GM21723 (cell line): ENCODE data around the gene CDYL.

ENCODE experiments used
- ATAC-seq: cut with Tn5 transposase; IDR thresholded peaks from one replicate; pipeline ENCODE4 v1.9.1; 2021; ENCODE audit warnings: mild to moderate bottlenecking, moderate library complexity; ENCODE audit not compliant: unreplicated experiment

Gene CDYL

DNA sequence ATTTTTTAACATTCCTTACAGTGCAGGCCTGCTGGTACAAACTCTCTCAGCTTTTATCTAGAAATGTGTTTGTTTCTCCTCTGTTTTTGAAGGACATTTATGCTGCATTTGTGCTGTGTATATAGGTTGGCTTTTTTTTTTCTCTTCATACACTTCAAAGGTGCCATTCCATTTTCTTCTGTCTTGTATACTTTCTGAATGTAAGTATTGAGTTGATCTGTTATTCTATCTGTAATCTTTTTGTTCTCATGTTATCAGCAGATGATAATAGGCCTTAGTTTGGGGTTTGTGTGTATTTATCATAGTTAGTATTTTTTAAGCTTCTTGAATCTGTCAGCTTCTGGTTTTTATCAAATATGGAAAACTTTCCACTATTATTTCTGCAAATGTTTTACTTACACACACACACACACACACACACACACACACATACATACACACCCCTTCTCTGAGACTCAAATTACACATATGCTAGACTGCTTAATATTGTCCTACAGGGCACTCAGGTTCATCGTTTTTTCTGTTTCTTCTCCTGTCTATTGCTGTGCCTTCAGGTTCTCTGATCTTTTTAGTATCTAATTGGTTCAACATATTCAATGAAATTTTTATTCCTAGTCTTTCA is 153.0 kb downstream of the CDYL start:
- no peak for ATAC-seq

DNA sequence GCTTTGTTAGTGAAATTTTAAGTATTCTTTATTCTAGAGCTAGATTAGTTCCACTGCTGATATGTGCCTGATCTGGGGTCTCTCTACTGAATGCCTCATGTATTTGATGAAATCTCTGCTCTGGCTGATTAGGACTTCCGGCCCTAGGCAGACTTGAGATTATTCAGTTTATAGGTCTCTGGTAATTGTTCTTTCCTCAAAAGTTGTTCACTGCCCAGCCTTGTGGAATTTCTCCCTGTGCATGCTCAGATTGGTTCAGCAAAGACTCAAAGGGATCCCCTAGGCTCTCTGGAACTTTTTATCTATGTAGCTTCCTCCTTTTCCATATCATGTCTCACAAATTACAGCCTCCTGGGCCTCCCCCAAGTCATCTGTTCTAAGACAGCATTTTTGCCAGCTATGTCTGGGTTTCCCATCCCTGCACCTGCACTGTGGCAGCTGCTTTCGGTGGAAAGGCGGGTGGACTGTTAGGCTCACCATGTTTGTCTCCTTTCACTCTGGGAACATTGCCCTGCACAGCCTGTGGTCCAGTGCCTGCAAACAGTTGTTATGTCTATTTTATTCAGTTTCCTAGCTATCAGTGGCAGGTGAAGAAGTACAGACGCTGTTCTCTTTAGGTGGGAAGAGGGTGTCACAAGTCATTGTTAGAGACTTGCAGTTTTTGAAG is 154.0 kb downstream of the CDYL start:
- no peak for ATAC-seq

DNA sequence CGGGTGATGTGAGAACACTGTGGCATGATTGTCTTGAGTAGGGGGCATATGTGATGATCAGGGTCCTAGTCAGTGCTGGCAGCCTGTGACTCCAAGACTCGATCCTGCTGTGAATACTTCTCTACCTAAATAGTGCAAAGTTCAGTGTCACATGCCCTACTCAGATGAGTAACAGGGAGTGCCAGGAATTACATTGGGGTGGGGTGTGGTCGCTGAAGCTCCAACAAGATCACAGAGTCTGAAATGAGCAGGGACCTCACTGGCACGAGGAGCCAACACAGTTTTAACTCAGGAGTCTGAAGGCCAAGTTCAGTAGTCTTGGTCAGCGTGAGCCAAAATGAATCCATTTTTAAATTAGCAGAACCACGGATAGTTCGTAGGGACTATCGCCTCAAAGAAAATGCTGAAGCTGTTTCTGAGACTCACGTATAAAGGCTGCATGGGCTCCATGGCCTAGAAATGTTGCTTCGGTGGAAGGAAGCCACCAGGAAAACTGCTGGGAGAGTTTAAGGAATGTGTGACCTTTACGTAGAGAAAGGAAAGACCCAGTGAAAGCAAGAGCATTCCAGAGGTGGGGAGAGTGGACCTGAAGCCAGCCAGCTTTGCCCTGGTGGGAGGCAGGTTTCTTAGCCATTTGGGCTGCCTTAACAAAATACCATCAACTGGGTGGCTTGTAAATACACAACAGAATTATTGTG is 155.5 kb downstream of the CDYL start:
- ATAC-seq, result no peak

DNA sequence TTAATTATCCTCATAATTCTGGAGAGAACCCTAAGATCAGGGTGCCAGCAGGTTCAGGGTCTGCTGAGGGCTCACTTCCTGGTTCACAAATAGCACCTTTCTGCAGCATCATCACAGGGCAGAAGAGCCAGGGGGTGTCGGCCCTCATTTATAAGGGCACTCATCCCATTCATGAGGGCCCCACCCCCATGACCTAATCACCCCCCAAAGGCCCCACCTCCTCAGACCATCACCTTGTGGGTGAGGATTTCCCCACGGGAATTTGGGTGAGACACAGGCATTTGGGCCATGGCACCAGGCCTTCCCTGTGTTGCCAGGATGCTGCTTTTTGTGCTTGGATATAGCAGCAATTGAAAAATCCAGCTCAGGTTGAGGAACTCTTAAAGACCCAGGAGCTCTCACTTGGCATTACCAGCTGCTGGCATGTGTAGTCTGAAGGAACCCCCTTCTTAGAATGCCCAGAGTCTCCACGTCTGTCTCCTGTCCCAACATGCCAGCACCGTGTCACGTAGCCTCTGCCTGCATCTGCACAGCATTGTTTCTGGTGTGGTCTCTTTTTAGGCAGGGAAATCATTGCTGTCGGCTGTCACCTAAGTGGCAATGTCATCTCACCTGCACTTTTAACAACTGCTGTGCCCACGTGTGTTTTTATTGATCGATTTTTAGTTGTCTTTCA is 156.2 kb downstream of the CDYL start:
- ATAC-seq, result no peak

DNA sequence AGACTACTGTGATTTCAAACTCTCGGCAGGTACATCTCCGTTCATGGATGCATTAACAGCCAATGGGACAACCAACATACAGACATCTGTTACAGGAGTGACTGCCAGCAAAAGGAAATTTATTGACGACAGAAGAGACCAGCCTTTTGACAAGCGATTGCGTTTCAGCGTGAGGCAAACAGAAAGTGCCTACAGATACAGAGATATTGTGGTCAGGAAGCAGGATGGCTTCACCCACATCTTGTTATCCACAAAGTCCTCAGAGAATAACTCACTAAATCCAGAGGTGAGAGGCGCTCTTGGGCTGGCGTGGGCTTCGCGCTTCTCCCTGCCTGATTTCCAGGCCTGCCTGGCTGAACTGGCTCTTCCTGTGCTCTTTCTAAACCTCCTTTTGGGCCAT is 159.3 kb downstream of the CDYL start:
- no peak for ATAC-seq

DNA sequence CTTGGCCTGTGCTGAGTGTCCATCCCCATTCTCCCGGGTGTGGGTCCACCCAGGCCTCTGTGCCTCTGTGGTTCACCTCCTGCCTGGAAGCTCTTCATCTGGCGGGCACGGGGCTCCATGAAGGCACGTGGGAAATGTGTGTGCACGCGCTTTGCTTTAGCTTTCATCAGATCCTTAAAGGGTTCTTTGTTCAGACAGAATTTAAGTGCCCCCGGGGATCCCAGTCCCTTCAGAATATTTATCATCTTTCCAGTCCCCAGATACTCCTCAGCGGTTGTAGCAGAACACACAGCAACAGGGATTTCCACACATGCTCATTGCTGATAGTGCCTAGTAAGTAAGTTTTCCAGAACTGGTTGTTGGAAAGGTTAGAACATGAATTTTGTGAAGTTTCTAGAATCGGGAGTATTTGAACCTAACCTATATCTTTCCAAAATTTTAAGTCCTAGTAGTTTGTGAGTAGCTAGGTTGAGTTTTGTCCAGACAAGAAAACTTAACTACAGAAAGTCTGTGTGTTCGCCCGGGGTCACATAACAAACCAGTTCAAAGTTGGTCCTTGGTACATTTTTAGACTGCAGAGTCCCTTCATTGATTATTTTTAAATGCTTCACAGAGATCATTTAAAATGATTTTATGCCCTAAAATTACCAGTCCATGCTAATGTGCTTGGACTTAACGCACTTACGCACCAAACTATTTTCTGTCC is 159.9 kb downstream of the CDYL start:
- ATAC-seq, result no peak

DNA sequence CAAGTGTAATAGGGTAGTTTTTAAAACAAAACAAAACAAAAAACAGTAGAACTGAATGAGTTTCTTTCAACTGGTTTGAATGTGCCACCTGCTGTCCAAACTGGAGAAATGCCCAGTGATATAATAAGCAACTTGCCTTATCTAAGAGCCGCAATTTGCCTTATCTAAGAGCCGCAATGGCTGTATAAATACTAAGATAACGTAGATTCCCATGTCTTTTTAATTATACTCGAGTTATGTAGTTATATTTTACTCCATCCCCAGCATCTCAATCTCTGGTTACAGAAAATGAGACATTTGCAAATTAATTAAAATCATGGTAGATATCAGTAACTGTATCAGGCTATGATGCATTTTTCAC is 160.5 kb downstream of the CDYL start:
- ATAC-seq, result no peak

DNA sequence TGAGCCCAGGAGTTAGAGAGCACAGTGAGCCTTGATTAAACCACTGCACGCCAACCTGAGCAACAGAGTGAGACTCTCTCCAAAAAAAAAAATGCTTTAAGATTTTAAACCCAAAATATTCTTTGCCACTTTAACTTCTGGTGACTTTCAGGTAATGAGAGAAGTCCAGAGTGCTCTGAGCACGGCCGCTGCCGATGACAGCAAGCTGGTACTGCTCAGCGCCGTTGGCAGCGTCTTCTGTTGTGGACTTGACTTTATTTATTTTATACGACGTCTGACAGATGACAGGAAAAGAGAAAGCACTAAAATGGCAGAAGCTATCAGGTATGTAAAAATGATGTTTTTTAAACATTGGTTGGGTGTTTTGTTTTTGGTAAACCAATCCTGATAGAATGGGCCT is 161.2 kb downstream of the CDYL start:
- ATAC-seq, result no peak

DNA sequence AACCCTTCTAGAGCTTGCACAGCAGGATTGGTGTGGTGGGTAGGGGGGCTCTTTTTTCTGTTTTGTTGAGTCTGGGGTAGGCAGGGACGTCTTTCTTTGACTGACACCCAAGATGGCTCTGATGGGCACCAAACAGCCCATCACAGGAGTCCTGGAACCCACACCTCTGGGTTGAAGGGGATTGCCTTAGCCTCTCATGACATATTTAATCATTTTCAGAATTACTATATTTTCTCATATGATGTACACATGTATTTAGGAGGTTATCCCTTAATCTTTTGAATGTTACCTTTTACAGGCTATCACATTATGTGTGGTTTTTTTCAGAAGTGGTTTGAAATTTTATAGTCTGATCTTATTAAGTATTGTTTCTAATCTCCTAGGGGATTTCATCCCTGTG is 163.0 kb downstream of the CDYL start:
- no peak for ATAC-seq

DNA sequence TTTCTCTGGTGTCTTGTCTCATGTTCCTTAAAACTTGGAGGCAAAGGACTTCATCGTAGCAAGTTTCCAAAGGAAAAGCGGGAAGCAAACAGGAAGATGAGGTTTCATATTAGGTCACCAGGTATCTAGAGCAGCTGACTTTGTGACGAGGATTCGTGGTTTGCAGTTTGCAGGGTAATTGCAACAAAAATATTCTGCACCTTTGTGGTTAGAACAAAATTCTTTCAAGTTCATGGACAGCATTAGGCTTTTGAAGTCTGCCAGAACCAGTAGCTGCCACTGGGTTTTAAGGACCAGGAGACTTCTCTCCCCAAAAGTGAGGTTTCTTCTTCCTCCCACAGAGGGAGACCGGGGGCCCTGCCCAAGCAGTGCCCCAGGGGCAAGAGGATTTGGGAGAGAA is 164.2 kb downstream of the CDYL start:
- no peak for ATAC-seq

DNA sequence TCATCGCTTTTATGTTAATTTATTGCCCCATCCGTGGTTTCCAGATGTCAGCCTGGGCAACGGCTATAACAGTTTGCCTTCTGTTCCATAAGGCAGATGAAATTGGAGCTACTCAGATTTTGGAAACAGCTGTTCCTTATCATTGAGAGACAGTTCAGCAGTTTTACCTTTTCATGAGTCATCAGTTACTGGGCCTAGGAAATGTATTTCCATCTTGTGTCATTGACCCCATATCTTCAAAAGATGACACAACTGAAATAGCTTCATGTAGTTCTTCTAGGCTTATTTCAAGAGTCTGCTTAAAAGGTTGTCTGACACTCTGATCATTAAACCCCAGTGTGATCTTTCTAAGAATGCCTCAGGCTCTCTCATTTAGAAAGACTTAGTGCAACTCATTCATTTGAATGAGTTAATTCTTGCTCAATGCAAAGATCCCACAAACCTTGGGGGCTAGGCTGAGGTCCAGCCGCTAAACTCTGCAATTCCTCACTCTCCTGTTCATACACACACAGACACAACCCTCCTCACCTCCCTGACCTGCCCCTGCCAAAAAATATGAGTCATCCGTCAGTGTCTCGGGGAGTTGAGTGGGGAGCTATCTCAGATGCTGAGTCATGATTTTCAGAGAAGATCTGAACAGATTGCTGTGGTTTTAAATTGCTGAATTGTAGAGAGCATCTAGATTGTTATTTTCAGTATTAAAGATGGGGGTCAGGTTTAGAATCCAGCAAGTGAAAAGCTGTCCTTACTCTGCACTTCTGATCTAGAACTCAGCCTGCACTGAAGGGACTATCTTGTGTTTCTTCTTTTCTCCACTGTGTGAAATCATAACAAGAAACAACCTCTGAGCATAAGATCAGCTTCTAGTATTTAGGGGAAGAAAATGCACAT is 165.8 kb downstream of the CDYL start:
- peak; percentile 73 for ATAC-seq

DNA sequence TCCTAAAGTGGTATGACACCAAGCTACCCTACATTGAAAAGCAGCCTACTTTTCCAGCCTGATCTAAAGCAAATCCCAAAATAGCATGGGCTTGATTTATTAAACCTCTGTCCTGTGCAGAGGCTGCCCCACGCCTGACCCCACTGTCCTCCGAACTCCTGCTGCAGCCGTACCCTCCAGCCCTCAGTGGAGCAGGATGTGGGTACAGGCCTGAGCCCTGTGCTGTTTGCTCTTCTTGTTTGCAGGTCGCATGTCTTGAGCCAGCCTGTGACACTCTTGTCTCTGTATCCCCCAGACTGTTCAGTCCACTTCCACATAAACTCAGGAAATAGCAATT is 166.4 kb downstream of the CDYL start:
- ATAC-seq, result no peak

DNA sequence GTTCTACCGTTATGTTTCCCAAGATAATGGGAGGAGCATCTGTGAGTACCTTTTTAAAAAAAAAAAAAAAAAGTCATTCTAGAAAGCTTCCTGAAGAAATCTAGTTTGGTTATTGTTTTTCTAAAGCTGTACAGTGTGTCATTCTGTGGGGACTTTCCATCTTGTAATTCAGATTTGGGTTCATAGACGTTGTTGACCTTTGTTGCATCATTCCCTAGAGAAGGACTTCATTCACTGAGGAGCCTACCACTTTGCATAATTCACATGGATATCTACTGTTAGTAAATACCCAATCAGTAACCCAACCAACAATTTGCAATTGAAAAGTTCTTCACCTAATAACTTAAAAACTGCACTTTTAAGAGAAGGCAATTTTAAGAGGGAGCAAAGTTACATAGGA is 167.5 kb downstream of the CDYL start:
- no peak for ATAC-seq

DNA sequence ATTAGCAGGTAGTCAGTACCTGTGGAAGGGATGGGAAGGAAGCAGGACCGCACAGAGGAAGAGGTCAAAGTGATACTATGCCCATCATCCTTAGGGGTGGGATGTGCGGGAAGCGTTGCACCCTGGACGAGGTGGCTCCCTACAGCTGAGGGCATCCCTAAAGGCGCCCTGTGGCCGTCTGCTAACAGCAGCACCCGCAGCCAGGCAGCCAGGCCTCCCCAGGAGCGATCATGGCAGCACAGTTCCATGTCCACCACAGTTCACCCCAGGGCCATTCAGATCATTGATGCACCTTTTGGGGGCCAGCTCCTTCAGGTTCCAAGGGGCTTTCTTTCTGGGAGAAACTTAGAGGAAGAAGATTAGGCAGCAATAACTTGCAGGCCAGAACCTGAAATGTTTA is 168.1 kb downstream of the CDYL start:
- ATAC-seq, result no peak

DNA sequence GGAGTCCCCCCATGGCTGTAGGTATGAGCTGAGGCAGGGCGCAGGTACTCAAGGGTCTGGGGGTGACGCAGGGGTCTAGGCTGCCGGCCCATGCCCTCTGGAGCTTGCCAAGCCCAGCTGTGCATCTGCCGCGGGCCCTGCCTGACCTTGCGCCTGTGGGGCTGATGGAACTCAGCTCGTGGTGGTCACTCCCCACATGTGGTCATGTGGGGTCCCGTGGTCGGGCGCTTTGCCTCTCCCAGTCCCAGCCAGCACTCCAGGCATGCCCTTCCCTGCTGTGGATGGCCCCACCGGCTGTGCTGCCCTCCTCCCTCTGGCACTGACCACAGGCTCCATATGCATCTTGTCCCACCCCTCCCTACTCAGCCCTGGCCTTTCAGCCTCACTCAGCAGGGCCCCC is 170.3 kb downstream of the CDYL start:
- no peak for ATAC-seq

DNA sequence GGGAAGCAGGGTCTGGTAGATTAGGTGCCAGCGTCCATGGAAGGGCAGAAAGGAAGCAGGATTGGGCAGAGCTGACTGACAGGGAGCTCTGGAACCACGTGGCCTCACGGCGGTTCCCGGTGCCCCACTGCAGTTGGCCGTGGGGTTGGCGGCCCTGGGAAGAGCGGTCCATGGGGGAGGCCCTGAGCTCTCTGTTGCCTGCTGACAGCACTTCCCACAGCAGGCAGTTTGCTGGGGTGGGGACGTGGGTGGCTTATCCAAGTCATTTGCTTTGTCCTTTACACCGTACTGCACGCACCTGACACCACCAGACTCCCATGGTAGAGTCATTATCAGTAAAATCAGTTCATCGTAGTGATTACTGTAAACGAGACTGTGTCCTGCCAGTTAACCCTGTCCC is 171.5 kb downstream of the CDYL start:
- no peak for ATAC-seq

DNA sequence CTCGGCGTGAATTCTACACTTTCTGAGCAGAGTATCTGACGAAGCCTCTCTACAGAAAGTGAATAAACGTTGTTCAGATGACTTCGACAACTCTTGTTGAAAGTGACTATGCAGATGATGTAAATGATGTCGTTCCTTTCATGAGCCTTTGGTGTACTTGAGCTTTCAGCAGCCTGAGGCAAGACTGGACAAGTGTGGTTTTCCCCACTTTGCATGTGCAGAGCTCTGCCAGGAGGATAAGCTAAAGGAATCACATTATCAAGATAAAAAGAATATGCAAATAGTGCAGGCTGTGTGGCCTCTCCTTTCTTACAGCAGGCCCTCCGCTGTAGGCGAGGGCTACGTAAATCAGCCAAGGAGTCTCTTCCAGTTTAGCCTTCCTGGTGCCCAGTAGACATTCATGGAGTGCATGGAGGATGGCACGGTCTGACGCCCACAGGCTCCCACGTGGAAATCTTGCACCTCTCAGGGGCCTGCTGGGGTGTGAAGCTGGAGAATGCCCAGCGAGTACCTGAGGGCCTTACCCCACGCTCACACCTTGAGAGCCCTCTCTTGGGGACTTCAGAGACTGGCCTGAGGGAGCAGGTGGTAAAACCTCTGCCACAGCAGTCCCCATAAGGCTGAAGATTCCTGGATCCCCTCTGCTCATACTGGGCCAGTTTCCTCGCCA is 172.7 kb downstream of the CDYL start:
- ATAC-seq, result no peak

DNA sequence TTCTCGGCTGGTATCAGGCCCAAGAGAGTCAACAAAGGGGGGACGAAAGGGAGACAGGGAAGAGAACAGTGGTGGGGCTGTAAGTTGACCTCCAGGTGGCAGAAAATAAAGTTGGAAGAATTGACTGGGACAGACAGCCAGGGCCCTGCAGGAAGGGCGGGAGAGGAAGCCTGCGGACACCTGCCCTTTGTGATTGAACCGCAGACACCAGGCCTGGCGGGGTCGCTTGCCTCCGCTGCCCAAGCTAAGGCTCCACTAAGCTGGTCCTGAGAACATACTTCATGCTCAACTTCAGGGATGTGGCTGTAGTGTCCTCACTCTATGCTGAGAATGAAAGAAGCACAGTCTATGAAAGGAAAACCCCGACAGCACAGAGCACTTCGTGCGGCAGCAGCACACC is 173.9 kb downstream of the CDYL start:
- no peak for ATAC-seq

DNA sequence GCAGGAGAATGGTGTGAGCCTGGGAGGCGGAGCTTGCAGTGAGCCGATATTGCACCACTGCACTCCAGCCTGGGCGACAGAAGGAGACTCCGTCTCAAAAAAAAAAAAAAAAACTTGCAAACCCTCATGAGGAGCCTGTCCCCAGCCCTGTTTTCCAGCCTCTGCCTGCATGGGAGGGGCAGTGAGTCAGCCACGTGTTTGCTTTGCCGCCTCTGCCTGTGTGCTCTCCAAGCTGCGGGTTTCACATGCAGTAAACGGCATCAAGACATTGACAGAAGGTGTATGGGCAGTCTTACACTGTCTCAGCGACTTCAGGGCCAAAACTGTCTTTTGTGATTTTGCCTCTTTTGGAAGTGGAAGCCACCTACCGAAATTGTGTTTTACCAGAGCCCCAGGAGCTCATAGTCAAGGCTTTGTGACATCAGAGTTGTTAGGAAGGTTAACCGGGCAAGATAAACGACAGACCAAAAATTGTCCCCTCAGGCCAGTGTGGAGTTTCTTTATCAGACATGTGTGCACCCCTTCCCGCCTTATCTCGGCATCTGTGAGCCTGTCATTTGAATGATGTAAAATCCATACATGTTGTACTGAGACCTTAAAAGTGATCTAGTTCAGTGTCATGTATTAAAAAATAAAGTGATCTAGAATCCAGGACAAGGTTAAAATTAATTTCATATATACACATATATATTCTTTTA is 174.8 kb downstream of the CDYL start:
- no peak for ATAC-seq
